GM12872 (cell line): ENCODE results near the gene HNRNPH2.
A peak's percentile ranks its signal among the peaks of the same experiment; 100 is the strongest.

Source experiments
- TF ChIP-seq, protein P1 (sequence below): IDR thresholded peaks from 3 replicates; pipeline ENCODE4 v1.5.1; 2011; ENCODE audit warnings: low read depth, mild to moderate bottlenecking, low read length, moderate library complexity; ENCODE audit not compliant: insufficient read depth

Gene HNRNPH2

DNA sequence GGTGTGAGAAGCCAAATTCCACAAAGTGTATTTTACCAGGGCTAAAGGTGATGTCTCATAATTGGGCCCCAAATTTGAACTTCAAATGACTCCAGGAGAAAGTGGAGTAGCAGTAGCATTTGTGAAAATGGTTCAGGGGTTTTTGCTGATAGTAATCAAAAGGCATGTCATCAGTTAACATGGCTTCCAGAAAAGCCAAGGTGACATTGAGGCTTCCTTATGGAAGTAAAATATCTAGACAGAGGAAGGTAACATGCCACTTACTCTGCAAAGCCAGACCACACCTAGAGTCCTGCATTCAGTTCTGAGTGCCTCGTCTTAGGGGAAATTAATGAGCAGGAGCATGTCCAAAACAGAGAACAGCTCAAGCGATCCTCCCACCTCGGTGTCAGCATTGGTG is 19.4 kb upstream of the HNRNPH2 start:
- TF ChIP-seq, protein P1, sequence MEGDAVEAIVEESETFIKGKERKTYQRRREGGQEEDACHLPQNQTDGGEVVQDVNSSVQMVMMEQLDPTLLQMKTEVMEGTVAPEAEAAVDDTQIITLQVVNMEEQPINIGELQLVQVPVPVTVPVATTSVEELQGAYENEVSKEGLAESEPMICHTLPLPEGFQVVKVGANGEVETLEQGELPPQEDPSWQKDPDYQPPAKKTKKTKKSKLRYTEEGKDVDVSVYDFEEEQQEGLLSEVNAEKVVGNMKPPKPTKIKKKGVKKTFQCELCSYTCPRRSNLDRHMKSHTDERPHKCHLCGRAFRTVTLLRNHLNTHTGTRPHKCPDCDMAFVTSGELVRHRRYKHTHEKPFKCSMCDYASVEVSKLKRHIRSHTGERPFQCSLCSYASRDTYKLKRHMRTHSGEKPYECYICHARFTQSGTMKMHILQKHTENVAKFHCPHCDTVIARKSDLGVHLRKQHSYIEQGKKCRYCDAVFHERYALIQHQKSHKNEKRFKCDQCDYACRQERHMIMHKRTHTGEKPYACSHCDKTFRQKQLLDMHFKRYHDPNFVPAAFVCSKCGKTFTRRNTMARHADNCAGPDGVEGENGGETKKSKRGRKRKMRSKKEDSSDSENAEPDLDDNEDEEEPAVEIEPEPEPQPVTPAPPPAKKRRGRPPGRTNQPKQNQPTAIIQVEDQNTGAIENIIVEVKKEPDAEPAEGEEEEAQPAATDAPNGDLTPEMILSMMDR = no peak

DNA sequence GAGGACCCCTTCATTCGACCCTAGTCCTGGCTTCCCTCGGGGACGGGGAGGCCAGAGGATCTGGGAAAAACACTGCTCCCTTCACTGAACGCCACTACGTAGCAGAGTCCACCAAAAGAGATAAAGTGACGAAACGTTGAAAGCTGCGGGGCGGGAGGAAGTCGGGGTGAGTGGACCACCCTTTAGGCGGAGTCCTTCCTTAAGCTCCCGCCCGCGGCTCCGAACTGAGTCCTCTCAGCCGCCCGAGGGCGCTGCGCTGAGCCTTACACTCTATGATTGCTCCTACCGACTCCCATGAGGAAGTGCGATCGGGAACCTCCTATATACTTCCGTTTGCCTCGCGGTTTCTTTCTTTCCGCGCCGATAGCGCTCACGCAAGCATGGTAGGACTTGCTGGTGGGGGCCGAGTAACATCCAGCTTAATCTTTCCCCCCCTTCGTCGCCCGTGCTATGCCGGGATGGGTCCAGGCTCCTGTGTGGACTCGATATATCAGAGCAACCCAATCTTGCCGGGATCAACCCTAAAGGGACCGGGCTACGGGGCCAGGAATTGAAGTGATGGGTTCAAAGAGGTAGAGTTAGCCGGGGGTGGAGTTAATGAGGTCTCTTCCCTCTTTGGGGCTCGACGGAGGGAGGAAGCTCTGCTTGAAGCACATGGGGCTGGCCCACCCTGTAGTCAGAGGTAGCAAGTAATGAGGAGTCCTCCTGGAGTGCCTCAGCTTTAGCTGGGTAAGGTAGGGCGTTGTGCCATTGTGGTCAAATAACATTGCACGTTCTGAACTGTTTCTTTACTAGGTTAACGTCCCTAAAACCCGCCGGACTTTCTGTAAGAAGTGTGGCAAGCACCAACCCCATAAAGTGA is 17.1 kb upstream of the HNRNPH2 start, which contains the start of gene RPL36A:
Gene RPL36A, plus strand, starts transcription at position 348 of the 862 bp plus-strand sequence. Its CDS starts 33 bp downstream, at position 381.
- TF ChIP-seq, protein P1 = peak; percentile 77

GRCh38 chrX:101391831-101392230 is 16.2 kb upstream of the HNRNPH2 start:
- TF ChIP-seq, protein P1 = no peak

DNA sequence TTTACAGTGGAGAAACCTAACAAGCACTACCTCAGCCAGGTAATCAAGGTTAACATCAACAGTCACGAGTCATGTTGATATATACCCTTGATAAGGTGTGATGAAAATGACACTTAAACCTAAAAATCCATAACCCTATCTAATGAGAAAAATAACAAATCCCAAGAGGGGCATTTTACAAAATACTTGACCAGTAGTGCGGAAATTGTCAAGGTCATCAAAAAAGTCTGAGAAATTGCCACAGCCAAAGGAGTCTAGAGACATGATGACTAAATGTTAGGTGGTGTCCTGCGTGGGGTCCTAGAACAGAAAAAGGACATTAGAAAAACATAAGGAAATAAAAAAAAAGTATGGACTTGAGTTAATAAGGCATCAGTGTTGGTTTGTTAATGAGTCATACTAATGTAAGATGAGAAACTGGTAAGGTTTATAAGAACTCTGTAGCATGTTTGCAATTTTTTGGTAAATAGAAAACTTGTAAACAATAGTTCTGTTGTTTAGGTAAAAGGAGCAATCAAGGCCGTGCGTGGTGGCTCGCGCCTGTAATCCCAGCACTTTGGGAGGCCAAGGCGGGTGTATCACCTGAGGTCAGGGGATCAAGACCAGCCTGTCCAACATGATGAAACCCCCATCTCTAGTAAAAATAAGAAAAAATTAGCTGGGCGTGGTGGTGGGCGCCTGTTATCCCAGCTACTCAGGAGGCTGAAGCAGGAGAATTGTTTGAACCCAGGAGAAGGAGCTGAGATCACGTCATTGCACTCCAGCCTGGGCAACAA is 14.3 kb upstream of the HNRNPH2 start:
- TF ChIP-seq, protein P1 = no peak

DNA sequence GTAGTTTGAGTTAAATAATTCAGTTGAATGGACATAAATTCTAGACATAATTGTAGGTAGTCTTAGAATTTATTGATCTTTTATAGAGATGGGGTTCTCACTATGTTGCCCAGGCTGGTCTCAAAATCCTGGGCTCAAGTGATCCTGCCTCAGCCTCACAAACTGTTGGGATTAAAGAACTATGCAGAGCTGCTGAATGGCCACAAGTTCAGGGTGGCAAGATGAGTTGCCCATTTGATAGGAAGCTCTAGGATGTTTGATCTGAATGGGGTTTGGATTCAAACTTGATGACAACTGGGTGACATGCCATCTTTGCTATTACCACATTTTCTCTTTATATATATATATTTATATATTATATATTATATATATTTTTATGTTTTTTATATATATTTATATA is 13.7 kb upstream of the HNRNPH2 start:
- TF ChIP-seq, protein P1 = no peak

DNA sequence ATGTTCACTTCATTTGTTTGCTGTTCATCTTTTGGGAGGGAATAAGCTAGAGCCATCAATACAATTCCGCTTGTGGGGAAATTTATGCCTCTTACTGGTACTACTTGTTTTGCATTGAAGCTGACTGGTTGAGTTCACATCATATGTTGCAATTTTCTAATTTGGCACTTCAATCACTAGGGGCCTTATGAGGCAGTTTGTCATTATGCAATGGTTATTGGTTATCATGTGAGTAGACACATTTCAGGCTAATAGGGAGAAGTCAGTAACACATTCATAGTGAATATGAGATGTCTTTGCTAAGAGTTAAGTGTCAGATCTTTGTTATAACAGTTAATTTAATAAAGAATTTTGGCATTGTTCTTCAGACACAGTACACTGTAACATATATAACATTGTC is 12.2 kb upstream of the HNRNPH2 start:
- TF ChIP-seq, protein P1 = no peak

DNA sequence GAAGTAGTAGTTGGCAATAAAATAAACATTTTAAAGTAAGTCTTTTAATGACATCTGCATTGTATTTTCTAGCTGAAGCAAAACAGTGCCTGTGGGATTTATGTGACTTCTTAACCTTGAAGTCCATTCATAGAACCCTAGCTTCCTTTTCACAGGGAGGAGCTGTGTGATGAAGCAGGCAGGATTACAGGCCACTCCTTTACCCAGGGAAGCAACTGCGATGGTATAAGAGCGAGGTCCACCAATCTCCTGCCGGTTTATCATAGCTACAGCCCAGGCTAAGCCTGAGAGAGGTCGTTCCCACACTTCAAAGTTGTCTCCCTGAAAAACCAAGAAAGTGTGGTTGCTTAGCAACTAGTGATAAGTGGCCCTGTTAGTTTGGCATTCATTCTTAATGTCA is 10.2 kb upstream of the HNRNPH2 start:
- TF ChIP-seq, protein P1 = no peak
